Stimulated activated CD8-positive, alpha-beta memory T cell treated with anti-CD3 and anti-CD28 coated beads, Interleukin-15, amount 100 ng/mL, for 1 hour (primary cell): Measurements from ENCODE around the gene ANKLE2.
"Not testable (repeated sequence)": the region's sequence is repeated elsewhere in the genome, so short reads cannot be mapped to it uniquely, and the experiment has no call there.

ENCODE experiments used
- DNase-seq: peaks from one replicate; pipeline ENCODE4 v3.0.0-alpha.2; 2020; ENCODE audit warnings: low read depth

ANKLE2 gene

GRCh38 chr12:132719141-132719953 is 42.3 kb downstream of the ANKLE2 start:
- no peak for DNase-seq

GRCh38 chr12:132718644-132719043 is 43.0 kb downstream of the ANKLE2 start:
- no peak for DNase-seq

GRCh38 chr12:132717531-132718387 is 43.9 kb downstream of the ANKLE2 start:
- no peak for DNase-seq

GRCh38 chr12:132717011-132717410 is 44.6 kb downstream of the ANKLE2 start:
- DNase-seq: no peak

GRCh38 chr12:132716356-132716755 is 45.3 kb downstream of the ANKLE2 start:
- no peak for DNase-seq

- DNase-seq: no peak
Measured at GRCh38 chr12:132715874-132716273, 45.8 kb downstream of the ANKLE2 start.

- DNase-seq: no peak
Measured at GRCh38 chr12:132713123-132713522, 48.5 kb downstream of the ANKLE2 start.

- DNase-seq: no peak
Measured at GRCh38 chr12:132711080-132711843, 50.4 kb downstream of the ANKLE2 start.

- peak; percentile 74 for DNase-seq
Measured at GRCh38 chr12:132710405-132711079, 51.1 kb downstream of the ANKLE2 start, which contains the start of gene PGAM5. PGAM5 (plus strand) TSS chr12:132710842; CDS start chr12:132710877, 35 bp downstream.

GRCh38 chr12:132710043-132710404 is 51.6 kb downstream of the ANKLE2 start:
- no peak for DNase-seq

- DNase-seq: no peak
Measured at GRCh38 chr12:132708150-132708549, 53.5 kb downstream of the ANKLE2 start.

GRCh38 chr12:132707241-132707640 is 54.4 kb downstream of the ANKLE2 start:
- DNase-seq: no peak

- DNase-seq: no peak
Measured at GRCh38 chr12:132703641-132704040, 58.0 kb downstream of the ANKLE2 start.

GRCh38 chr12:132702640-132703039 is 59.0 kb downstream of the ANKLE2 start:
- DNase-seq: no peak

- no peak for DNase-seq
Measured at GRCh38 chr12:132700212-132700822, 61.3 kb downstream of the ANKLE2 start.

GRCh38 chr12:132698341-132698740 is 63.3 kb downstream of the ANKLE2 start:
- no peak for DNase-seq

- DNase-seq: no peak
Measured at GRCh38 chr12:132695431-132695830, 66.2 kb downstream of the ANKLE2 start.

GRCh38 chr12:132694888-132695287 is 66.7 kb downstream of the ANKLE2 start:
- DNase-seq: not testable (repeated sequence)

GRCh38 chr12:132692030-132692429 is 69.6 kb downstream of the ANKLE2 start:
- DNase-seq: not testable (repeated sequence)

GRCh38 chr12:132690112-132690511 is 71.5 kb downstream of the ANKLE2 start:
- DNase-seq: no peak

GRCh38 chr12:132689227-132689626 is 72.4 kb downstream of the ANKLE2 start:
- DNase-seq: no peak
